T-helper 22 cell (primary cell): Measurements from ENCODE around the gene MYBPC2.

Source experiments
- DNase-seq: peaks from one replicate; pipeline ENCODE4 v3.0.0-alpha.2; 2020; ENCODE audit warnings: low read depth

Gene MYBPC2

GRCh38 chr19:50481351-50482149 lies 48.9 kb downstream of the MYBPC2 start:
- no peak for DNase-seq

GRCh38 chr19:50482271-50482855 lies 49.7 kb downstream of the MYBPC2 start:
- no peak for DNase-seq

- DNase-seq, result no peak
Observed at GRCh38 chr19:50482916-50483315, 50.2 kb downstream of the MYBPC2 start.

GRCh38 chr19:50485284-50485955 lies 52.7 kb downstream of the MYBPC2 start:
- DNase-seq, result no peak

GRCh38 chr19:50486823-50487515 lies 54.3 kb downstream of the MYBPC2 start:
- no peak for DNase-seq

GRCh38 chr19:50488389-50489194 lies 55.9 kb downstream of the MYBPC2 start:
- no peak for DNase-seq

GRCh38 chr19:50489461-50490011 lies 56.8 kb downstream of the MYBPC2 start:
- no peak for DNase-seq

- no peak for DNase-seq
Observed at GRCh38 chr19:50490411-50490811, 57.7 kb downstream of the MYBPC2 start.

- no peak for DNase-seq
Observed at GRCh38 chr19:50490991-50491472, 58.3 kb downstream of the MYBPC2 start.

- no peak for DNase-seq
Observed at GRCh38 chr19:50492303-50493052, 59.8 kb downstream of the MYBPC2 start.

GRCh38 chr19:50493171-50493570 lies 60.5 kb downstream of the MYBPC2 start:
- no peak for DNase-seq

GRCh38 chr19:50494186-50495019 lies 61.7 kb downstream of the MYBPC2 start:
- DNase-seq, result no peak

GRCh38 chr19:50495020-50495531 lies 62.4 kb downstream of the MYBPC2 start:
- no peak for DNase-seq

- DNase-seq, result no peak
Observed at GRCh38 chr19:50496189-50497021, 63.7 kb downstream of the MYBPC2 start.

- DNase-seq, result no peak
Observed at GRCh38 chr19:50497022-50497405, 64.3 kb downstream of the MYBPC2 start.

GRCh38 chr19:50498219-50499056 lies 65.7 kb downstream of the MYBPC2 start:
- DNase-seq, result no peak

- no peak for DNase-seq
Observed at GRCh38 chr19:50500060-50500752, 67.5 kb downstream of the MYBPC2 start.
